GM19467 (cell line): ENCODE results near the gene CD2AP.
"Not testable (repeated sequence)": the region's sequence is repeated elsewhere in the genome, so short reads cannot be mapped to it uniquely, and the experiment has no call there.

ENCODE experiments used
- ATAC-seq: cut with Tn5 transposase; IDR thresholded peaks from one replicate; pipeline ENCODE4 v1.9.1; 2021; ENCODE audit warnings: mild to moderate bottlenecking, moderate library complexity; ENCODE audit not compliant: unreplicated experiment

The CD2AP gene

GRCh38 chr6:47456536-47456975 lies 21.0 kb upstream of the CD2AP start:
- no peak for ATAC-seq

- ATAC-seq = no peak
These were observed 20.2 kb upstream of the CD2AP start for GRCh38 chr6:47457370-47457769.

- no peak for ATAC-seq
These were observed 13.5 kb upstream of the CD2AP start for GRCh38 chr6:47464052-47464451.

- no peak for ATAC-seq
These were observed 12.5 kb upstream of the CD2AP start for GRCh38 chr6:47465117-47465516.

- no peak for ATAC-seq
These were observed 5.7 kb upstream of the CD2AP start for GRCh38 chr6:47471911-47472310.

GRCh38 chr6:47473791-47474346 lies 3.7 kb upstream of the CD2AP start:
- ATAC-seq = no peak

- no peak for ATAC-seq
These were observed 2.2 kb upstream of the CD2AP start for GRCh38 chr6:47475319-47475816.

- ATAC-seq = no peak
These were observed 650 bp upstream of the CD2AP start for GRCh38 chr6:47476781-47477496.

- peak; percentile 33 for ATAC-seq
These were observed 897 bp downstream of the CD2AP start for GRCh38 chr6:47478233-47479139.

- no peak for ATAC-seq
These were observed 1.5 kb downstream of the CD2AP start for GRCh38 chr6:47479140-47479508.

- ATAC-seq = no peak
These were observed 2.3 kb downstream of the CD2AP start for GRCh38 chr6:47479874-47480273.

GRCh38 chr6:47481213-47481612 lies 3.6 kb downstream of the CD2AP start:
- not testable (repeated sequence) for ATAC-seq

- no peak for ATAC-seq
These were observed 4.2 kb downstream of the CD2AP start for GRCh38 chr6:47481806-47482205.

- no peak for ATAC-seq
These were observed 5.9 kb downstream of the CD2AP start for GRCh38 chr6:47483516-47483852.

GRCh38 chr6:47483853-47484546 lies 6.4 kb downstream of the CD2AP start:
- ATAC-seq = no peak

GRCh38 chr6:47484616-47485015 lies 7.0 kb downstream of the CD2AP start:
- ATAC-seq = no peak

GRCh38 chr6:47485083-47485482 lies 7.5 kb downstream of the CD2AP start:
- ATAC-seq = no peak

GRCh38 chr6:47485491-47486135 lies 8.0 kb downstream of the CD2AP start:
- no peak for ATAC-seq

- ATAC-seq = no peak
These were observed 12.4 kb downstream of the CD2AP start for GRCh38 chr6:47489995-47490394.

GRCh38 chr6:47490676-47491075 lies 13.1 kb downstream of the CD2AP start:
- no peak for ATAC-seq

GRCh38 chr6:47492355-47492754 lies 14.8 kb downstream of the CD2AP start:
- ATAC-seq = no peak
